DMS 273 treated with DMSO at 0.1 percent for 48 hours (cell line): ENCODE results near the gene CILP2.
A peak's percentile ranks its signal among the peaks of the same experiment; 100 is the strongest.

ENCODE experiments used
- DNase-seq: peaks from one replicate; lab custom pipeline; 2025; lab: John Stamatoyannopoulos, UW

Gene CILP2

GRCh38 chr19:19505669-19506326, 32.3 kb upstream of the CILP2 start:
- no peak for DNase-seq

GRCh38 chr19:19506592-19506991, 31.5 kb upstream of the CILP2 start:
- DNase-seq: no peak

DNA sequence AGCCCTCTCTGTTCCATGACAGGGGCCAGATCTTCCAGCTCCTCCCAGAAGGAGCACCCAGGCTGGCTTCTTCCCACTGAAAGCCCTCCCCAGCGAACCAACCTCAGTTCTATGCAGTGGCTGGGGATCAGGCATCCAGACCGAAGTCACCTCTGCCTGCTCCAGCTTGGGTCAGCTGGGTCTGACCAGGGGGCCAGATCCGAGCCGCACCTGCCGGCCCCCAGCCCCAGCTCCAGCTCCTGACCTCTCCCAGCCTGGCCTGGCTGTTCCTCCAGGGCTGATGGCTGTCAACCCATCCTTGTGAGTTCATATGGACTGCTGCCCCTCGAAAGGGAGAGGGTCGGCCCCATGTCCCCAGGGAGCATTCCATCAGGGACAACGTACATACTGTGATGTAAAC, 30.7 kb upstream of the CILP2 start:
- no peak for DNase-seq

- no peak for DNase-seq
Observed at GRCh38 chr19:19508217-19508616, 29.8 kb upstream of the CILP2 start.

DNA sequence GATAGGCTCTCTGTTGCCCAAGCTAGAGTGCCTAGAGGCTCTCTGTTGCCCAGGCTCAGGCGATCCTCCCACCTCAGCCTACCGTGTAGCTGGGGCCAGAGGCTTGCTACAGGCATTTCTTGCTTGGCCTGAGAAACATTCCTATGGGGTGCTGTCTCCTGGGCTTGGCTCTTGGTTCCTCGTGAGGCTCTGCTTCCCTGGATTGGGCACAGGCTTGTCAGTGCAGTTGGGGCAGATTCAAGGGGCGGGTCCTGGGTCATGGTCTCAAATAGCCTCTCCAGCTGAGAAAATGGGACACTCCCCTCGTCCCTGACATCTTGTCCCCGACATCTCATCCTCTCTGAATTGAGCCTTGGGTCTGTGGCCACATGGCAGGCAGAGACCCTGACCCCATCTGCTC, 27.6 kb upstream of the CILP2 start:
- no peak for DNase-seq

- DNase-seq: no peak
Observed at GRCh38 chr19:19513682-19514081, 24.4 kb upstream of the CILP2 start.

DNA sequence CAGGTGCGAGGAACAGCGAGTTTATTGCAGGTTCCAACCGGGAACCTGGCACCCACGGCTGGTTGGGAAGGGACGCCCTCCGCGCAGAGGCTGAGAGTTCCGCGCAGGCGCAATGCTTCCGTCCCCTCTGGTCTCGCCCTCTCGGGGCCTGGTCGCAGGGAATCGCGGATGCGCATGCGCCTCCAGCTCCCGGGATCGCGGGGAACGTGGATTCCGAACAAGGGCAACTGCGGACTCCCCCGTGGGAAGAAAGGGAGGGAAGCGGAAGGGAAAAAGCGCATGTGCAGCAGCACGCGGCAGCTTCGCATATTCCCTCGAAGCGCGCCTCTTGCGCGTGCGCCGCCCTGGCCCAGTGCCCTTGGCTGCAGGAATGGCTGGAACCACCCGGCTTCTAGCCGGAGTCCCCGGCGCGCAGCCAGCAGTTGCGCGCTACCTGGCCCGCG, 23.8 kb upstream of the CILP2 start:
- DNase-seq: no peak

- DNase-seq: no peak
Observed at GRCh38 chr19:19514881-19515641, 23.0 kb upstream of the CILP2 start, which contains the start of gene TSSK6. Gene TSSK6, minus strand, starts transcription at chr19:19515548. Its CDS starts 121 bp downstream, at chr19:19515427.

GRCh38 chr19:19515642-19516519, 22.2 kb upstream of the CILP2 start, which contains the start of gene NDUFA13:
Gene NDUFA13, plus strand, starts transcription at chr19:19516225. Its CDS starts 14 bp downstream, at chr19:19516239.
- DNase-seq: peak; percentile 70

GRCh38 chr19:19517235-19517619, 20.8 kb upstream of the CILP2 start:
- DNase-seq: no peak

DNA sequence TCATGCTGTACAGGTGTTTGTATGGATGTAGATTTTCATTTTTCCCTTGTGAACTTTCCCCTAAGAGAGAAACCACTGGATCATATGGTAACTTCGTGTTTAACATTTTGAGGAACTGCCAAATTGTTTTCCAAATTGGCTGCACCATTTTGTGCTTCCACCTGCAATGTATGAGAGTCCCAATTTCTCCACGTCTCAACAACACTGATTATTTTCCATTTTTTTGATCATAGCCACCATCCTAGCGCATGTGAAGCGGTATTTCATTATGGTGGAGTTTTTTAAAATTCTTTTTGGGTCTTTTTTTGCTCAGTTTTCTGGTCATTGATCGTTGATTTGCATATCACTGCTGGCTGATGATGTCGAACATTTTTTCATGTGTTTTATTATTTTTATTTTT, 17.1 kb upstream of the CILP2 start:
- DNase-seq: no peak

- no peak for DNase-seq
Observed at GRCh38 chr19:19523177-19523576, 14.9 kb upstream of the CILP2 start.

DNA sequence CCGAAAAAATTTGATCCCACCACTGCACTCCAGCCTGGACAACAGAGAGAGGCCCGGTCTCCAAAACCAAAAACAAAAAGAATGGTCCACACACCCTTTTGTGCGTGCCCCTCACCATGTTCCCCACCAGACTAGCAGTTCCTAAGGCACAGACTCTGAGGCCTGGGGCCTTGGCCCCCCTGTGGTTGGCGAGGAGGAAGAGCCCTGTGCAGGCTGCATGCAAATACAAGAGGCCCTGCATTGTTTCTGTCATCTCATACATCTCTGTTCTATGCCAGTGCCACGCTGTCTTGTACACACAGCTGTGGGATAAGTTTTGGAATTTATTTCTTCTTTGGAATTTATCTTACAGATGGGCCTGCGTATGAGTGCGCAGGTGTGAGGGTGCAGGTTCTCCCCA, 14.0 kb upstream of the CILP2 start:
- DNase-seq: no peak

GRCh38 chr19:19525611-19526380, 12.3 kb upstream of the CILP2 start:
- no peak for DNase-seq

- no peak for DNase-seq
Observed at GRCh38 chr19:19526581-19527370, 11.3 kb upstream of the CILP2 start.

GRCh38 chr19:19527371-19527656, 10.8 kb upstream of the CILP2 start:
- no peak for DNase-seq

DNA sequence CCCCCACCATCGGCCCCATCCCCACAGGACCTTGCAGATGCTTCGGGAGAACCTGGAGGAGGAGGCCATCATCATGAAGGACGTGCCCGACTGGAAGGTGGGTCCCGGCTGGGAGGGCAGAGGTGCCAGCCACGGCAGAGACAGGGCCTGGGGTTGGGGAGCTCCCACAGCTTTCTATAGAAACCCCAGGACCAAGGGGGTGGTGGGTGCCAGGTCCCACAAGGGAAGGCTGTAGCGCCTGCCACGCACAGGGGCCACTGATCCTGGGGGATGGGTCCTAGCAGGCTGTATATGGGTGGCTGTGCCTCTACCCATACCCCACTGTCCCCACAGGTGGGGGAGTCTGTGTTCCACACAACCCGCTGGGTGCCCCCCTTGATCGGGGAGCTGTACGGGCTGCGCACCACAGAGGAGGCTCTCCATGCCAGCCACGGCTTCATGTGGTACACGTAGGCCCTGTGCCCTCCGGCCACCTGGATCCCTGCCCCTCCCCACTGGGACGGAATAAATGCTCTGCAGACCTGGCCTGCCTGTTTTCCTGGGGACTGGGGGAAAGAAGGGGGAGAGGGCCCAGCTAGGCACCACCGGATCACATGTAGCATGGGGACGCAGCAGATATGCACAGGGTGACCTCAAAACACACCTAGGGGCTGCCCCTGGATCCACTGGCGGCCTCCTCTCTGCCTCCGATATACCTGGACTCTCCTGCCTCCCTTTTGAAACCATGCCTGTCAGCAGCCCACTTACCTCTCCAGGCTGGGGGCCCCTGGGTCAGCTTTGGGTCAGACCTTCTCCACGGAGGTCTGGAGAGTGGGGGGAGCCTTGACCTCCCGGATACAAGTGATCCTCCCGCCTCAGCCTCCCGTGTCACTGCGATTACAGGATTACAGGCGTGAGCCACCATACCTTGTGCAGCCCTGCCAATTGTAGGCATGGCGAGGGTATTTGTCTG, 10.1 kb upstream of the CILP2 start:
- DNase-seq: no peak

GRCh38 chr19:19528721-19529490, 9.2 kb upstream of the CILP2 start, which contains the start of gene YJEFN3:
Gene YJEFN3, plus strand, starts transcription at chr19:19528911. Its CDS starts 22 bp downstream, at chr19:19528933.
- no peak for DNase-seq
